ENCODE data around the gene CISH.

- TF ChIP-seq CTCF (IDR thresholded peaks at IDR 0.05; ENCODE audit: low read depth, low read length, poor library complexity, severe bottlenecking) (no peak), EZH2phosphoT487 (IDR thresholded peaks at IDR 0.05; ENCODE audit: borderline replicate concordance, low read length) (no peak)
Observed at GRCh38 chr3:50648313-50648712, 36.7 kb upstream of the CISH start.

Data from DOHH2 (cell line).